Motor neuron (in vitro differentiated cells): ENCODE measurements around the gene FYCO1. TPM values are rescaled to one million over a fixed set of nuclear protein-coding genes. Genes with fewer than 3 reads are reported as not detected.
A peak's percentile ranks its signal among the peaks of the same experiment; 100 is the strongest.

ENCODE experiments used
- ATAC-seq, 8 experiments: fragments of 200-7000 bp; cut with Tn5 transposase; replicated peaks in 6 of 8; 2 replicates each; pipeline ENCODE4 v1.8.0; 2021; ENCODE audit warnings: mild to moderate bottlenecking in 8 of 8, moderate library complexity in 8 of 8
- H3K27ac ChIP-seq, 2 donors: fragments of 250-450 bp; sonication (Bioruptor Pico); 2 replicates each; pipeline ENCODE4 v1.9.0; 2021; ENCODE audit warnings: antibody characterized with exemption in 2 of 2, mild to moderate bottlenecking in 2 of 2, moderate library complexity in 1 of 2
- H3K4me1 ChIP-seq, 2 donors: fragments of 250-450 bp; sonication (Bioruptor Pico); replicated peaks in 1 of 2; 2 replicates each; pipeline ENCODE4 v1.6.1; 2021; ENCODE audit warnings: antibody characterized with exemption in 2 of 2, mild to moderate bottlenecking in 2 of 2, moderate library complexity in 1 of 2
- H3K4me3 ChIP-seq, 5 donors: fragments of 250-450 bp; sonication (Bioruptor Pico); 2 replicates each; pipeline ENCODE4 v1.9.0; 2021; ENCODE audit warnings: antibody characterized with exemption in 5 of 5, mild to moderate bottlenecking in 5 of 5, moderate library complexity in 4 of 5
- WGBS, 10 experiments: fragments of 450-650 bp; shearing (Covaris generic); methylation state at CpG; one replicate each; pipeline ENCODE4 v1.0.0; 2022; 5-methylcytosine and 5-hydroxymethylcytosine counted together
- in situ Hi-C, 9 experiments: fragments of 400-800 bp; cut with MboI; loops; one replicate each; pipeline ENCODE4 v1.15.0; 2021; ENCODE audit warnings: low sequenced_read_pairs in 9 of 9, low pct_unique_long_range_greater_than_20kb in 2 of 9; ENCODE audit not compliant: unreplicated experiment in 9 of 9
- total RNA-seq, 8 experiments: library from RNA; unstranded; fragments of 300-600 nt; gene quantifications; 2 replicates each; pipeline versions ENCODE4 v1.2.3 to v1.2.4, GENCODE V29; 2022

The FYCO1 gene
- total RNA-seq, 8 experiments from 2014 or later: 0.87 to 19.6 (median 5.6) TPM

- WGBS, 10 experiments: 23 to 84% (median 61%) methylated on average over 1 to 6 of the region's 7 CpGs; no CpG with 5 or more reads in 3 of the 10 experiments
- Histone ChIP-seq H3K4me1 (peaks cover 0 to 4% of the 10 kb centered on the region in 2 donors), H3K4me3 (no peak overlapping the region), H3K27ac (no peak overlapping the region)
- peak in 3 of 8 experiments; percentile 27 to 44 (median 28) for ATAC-seq
- in situ Hi-C loops: no loop called here
Measured at GRCh38 chr3:45887759-45888511, 107.7 kb downstream of the FYCO1 start.

- 43 to 100% (median 98%) methylated on average over 1 to 4 of the region's 4 CpGs; no CpG with 5 or more reads in 1 of the 10 experiments for WGBS, 10 experiments
- ATAC-seq: no peak
- in situ Hi-C loops: no loop called here
- H3K27ac ChIP-seq: no peak overlapping the region
- H3K4me1 ChIP-seq: peaks cover 0 to 4% of the 10 kb centered on the region in 2 donors
- no peak overlapping the region for H3K4me3 ChIP-seq
Measured at GRCh38 chr3:45887285-45887684, 108.3 kb downstream of the FYCO1 start.

GRCh38 chr3:45885979-45886705 lies 109.5 kb downstream of the FYCO1 start, which contains the start of gene CCR9:
Gene CCR9 (plus strand): TSS chr3:45886543. CDS start chr3:45894934, 8,391 bp downstream.
- WGBS, 10 experiments: 20 to 93% (median 79%) methylated on average over 1 to 6 of the region's 9 CpGs; no CpG with 5 or more reads in 3 of the 10 experiments
- Histone ChIP-seq H3K4me1 (peaks cover 7 to 13% of the 10 kb centered on the region in 2 donors), H3K4me3 (no peak within 1 kb of the TSS), H3K27ac (no peak within 1 kb of the TSS)
- ATAC-seq: no peak
- in situ Hi-C loops: no loop called here

GRCh38 chr3:45884368-45885201 lies 111.0 kb downstream of the FYCO1 start:
- 56 to 97% (median 82%) methylated on average over 1 to 13 of the region's 23 CpGs for WGBS, 10 experiments
- peaks cover 12 to 20% of the 10 kb centered on the region in 2 donors for H3K4me1 ChIP-seq
- no peak for ATAC-seq
- H3K27ac ChIP-seq: no peak overlapping the region
- in situ Hi-C loops: no loop called here
- H3K4me3 ChIP-seq: no peak overlapping the region

- H3K27ac ChIP-seq: peak overlapping the region in 1 of 2 donors; percentile 31
- 46 to 80% (median 70%) methylated on average over 2 to 6 of the region's 8 CpGs; no CpG with 5 or more reads in 2 of the 10 experiments for WGBS, 10 experiments
- ATAC-seq: peak in 5 of 8 experiments; percentile 62 to 85 (median 80)
- in situ Hi-C loops: no loop called here
- no peak overlapping the region for H3K4me3 ChIP-seq
- peaks cover 12 to 20% of the 10 kb centered on the region in 2 donors for H3K4me1 ChIP-seq
Measured at GRCh38 chr3:45881078-45882022, 114.3 kb downstream of the FYCO1 start.

GRCh38 chr3:45880725-45881077 lies 114.9 kb downstream of the FYCO1 start:
- Histone ChIP-seq H3K27ac (peak overlapping the region in 1 of 2 donors; percentile 31), H3K4me1 (peaks cover 12 to 20% of the 10 kb centered on the region in 2 donors), H3K4me3 (no peak overlapping the region)
- WGBS, 10 experiments: 67 to 100% (median 80%) methylated on average over 1 to 3 of the region's 3 CpGs; no CpG with 5 or more reads in 4 of the 10 experiments
- in situ Hi-C loops: no loop called here
- peak in 5 of 8 experiments; percentile 58 to 78 (median 70) for ATAC-seq

GRCh38 chr3:45878124-45878523 lies 117.5 kb downstream of the FYCO1 start:
- H3K4me1 ChIP-seq: peaks cover 12 to 16% of the 10 kb centered on the region in 2 donors
- no peak overlapping the region for H3K4me3 ChIP-seq
- in situ Hi-C loops: no loop called here
- 20 to 100% (median 93%) methylated on average over 1 to 2 of the region's 2 CpGs; no CpG with 5 or more reads in 3 of the 10 experiments for WGBS, 10 experiments
- ATAC-seq: no peak
- H3K27ac ChIP-seq: no peak overlapping the region

- Histone ChIP-seq H3K4me3 (no peak overlapping the region), H3K4me1 (no peaks in the 10 kb centered on the region), H3K27ac (no peak overlapping the region)
- WGBS, 10 experiments: 55 to 100% (median 88%) methylated on average over 1 to 5 of the region's 5 CpGs
- ATAC-seq: no peak
- in situ Hi-C loops: no loop called here
Measured at GRCh38 chr3:45874677-45875346, 120.8 kb downstream of the FYCO1 start.

- Histone ChIP-seq H3K4me3 (no peak overlapping the region), H3K27ac (no peak overlapping the region), H3K4me1 (no peaks in the 10 kb centered on the region)
- in situ Hi-C loops: no loop called here
- ATAC-seq: no peak
- 27 to 100% (median 90%) methylated on average over 1 to 4 of the region's 4 CpGs for WGBS, 10 experiments
Measured at GRCh38 chr3:45873638-45874037, 122.0 kb downstream of the FYCO1 start.

GRCh38 chr3:45873036-45873435 lies 122.6 kb downstream of the FYCO1 start:
- peak in 1 of 8 experiments; percentile 93 for ATAC-seq

GRCh38 chr3:45872569-45872968 lies 123.1 kb downstream of the FYCO1 start:
- no peak overlapping the region for H3K4me3 ChIP-seq
- no peak overlapping the region for H3K27ac ChIP-seq
- WGBS, 10 experiments: 50 to 100% (median 91%) methylated on average over 1 to 2 of the region's 2 CpGs; no CpG with 5 or more reads in 4 of the 10 experiments
- no peaks in the 10 kb centered on the region for H3K4me1 ChIP-seq
- ATAC-seq: no peak
- in situ Hi-C loops: no loop called here

More at GRCh38 chr3:45873036-45873435, 122.6 kb downstream of the FYCO1 start:
- in situ Hi-C loops: no loop called here
- H3K4me3 ChIP-seq: no peak overlapping the region
- no peaks in the 10 kb centered on the region for H3K4me1 ChIP-seq
- no peak overlapping the region for H3K27ac ChIP-seq
